HG03520 (cell line): ENCODE measurements around the gene TPST2.

Source experiments
- ATAC-seq: cut with Tn5 transposase; IDR thresholded peaks from one replicate; pipeline ENCODE4 v1.9.1; 2021; ENCODE audit warnings: mild to moderate bottlenecking, moderate library complexity; ENCODE audit not compliant: unreplicated experiment

The TPST2 gene

GRCh38 chr22:26558248-26558895 lies 31.6 kb downstream of the TPST2 start:
- ATAC-seq: no peak

DNA sequence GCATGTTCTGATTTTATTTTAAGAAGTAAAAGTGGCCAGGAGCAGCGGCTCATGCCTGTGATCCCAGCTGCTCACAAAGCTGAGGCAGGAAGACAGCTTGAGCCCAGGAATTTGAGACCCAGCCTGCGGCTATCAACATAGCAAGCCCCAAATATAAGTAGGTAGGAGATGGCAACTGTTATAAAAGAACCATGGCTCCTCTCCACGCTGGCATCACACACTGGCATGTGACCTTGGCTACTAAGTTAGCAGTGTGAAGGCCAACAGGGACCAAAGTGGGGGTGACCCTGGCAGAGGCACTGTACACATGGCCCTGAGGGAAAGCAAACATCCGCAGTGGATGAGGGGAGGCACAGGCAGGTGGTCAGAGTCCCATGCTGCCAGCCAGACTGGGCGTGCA lies 33.0 kb downstream of the TPST2 start:
- no peak for ATAC-seq

DNA sequence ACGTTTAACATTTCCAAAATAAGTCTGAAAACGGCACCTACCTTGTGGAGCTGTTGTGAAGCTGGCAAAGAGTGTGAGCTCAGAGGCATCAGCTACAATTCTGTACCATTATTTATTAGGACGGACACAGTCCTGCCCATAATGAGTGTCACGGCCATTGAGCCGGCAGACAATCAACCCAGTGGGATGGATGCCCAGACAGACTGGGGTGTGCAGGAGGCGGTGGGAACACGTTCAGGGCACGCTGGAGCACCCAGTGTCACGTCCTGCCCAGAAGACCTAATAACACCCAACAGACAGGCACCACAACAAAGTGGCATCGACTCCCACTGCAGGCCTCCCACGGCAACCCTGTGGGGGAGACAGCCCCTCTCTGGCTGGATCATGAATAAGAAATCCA lies 34.5 kb downstream of the TPST2 start:
- no peak for ATAC-seq

GRCh38 chr22:26554956-26555355 lies 35.0 kb downstream of the TPST2 start:
- no peak for ATAC-seq

- ATAC-seq: no peak
Measured at GRCh38 chr22:26553056-26553752, 36.7 kb downstream of the TPST2 start.

- ATAC-seq: no peak
Measured at GRCh38 chr22:26552466-26552865, 37.5 kb downstream of the TPST2 start.

GRCh38 chr22:26551568-26551967 lies 38.4 kb downstream of the TPST2 start:
- ATAC-seq: no peak

GRCh38 chr22:26550498-26551033 lies 39.4 kb downstream of the TPST2 start:
- no peak for ATAC-seq

DNA sequence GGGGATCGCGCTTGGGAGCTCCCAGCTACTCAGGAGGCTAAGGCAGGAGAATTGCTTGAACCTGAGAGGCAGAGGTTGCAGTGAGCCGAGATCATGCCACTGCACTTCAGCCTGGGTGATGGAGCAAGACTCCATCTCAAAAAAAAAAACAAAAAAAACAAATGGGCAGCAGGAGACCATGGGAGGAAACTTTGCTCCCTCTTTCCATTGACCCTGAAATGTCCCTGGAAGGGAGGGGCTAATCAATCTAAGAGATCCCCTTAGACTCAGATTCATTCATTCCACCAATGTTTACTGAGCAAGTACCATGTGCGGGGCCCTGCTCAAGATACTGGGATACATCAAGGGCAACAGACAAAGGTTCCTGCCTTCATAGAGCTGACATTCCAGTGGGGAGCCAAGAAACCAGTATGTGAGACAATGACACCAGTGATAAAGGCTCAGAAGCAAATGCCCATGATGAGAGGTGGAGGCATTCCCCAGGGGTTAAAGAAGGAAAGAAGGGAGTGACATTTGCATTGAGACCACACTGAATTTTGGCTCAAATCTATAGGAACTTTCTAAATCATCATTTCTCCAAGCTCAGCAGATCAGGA lies 39.9 kb downstream of the TPST2 start:
- ATAC-seq: no peak

DNA sequence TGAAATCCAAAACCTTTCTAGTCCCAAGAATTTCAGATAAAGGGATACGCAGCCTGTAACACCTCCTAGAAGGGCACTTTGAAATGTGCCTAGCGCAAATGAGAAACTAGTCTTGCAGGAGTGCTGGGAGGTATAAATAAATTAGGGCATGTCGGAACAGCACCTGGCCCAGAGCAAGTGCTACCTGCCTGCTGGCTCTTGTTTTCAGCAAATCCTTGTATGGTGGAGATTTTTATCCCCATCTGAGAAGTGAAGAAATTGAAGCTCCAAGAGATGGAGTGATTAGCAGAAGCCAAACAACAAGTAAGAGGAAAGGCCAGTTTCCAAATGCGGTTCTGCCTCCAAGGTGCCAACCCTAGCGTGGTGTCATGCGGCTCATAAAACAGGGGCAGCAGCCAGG lies 40.9 kb downstream of the TPST2 start:
- ATAC-seq: no peak

DNA sequence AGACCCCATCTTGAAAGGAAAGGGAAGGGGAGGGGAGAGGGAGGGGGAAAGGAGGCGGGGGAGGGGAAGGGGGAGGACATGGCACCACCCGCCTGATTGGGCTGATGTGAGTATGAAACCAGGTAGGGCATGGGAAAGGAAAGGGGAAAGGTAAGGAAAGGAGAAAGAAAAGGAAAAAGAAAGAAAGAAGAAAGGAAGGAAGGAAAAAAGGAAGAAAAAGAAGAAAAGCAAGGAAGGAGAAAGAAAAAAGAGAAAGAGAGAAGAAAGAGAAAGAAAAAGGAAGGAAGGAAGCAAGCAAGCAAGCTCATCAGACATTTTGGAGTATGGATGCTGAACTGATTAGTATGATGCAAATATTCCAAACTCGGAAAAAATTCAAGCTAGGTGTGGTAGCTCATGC lies 41.6 kb downstream of the TPST2 start:
- ATAC-seq: no peak

DNA sequence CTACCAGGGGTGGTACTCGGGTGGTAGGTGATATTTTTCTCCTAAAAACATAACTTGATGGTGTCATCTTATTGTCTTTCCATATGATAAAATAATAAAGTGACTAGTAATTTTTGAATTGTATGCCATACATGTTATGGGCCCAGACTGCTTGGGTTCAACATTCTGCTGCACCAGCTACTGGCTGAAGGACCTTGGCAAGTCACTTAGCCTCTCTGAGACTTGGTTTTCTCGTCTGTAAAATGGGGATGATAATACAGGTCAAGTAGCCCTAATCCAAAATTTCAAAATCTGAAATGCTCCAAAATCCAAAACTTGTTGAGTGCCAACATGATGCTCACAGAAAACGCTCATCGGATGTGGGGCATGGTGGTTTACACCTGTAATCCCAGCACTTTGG lies 42.1 kb downstream of the TPST2 start:
- ATAC-seq: no peak

DNA sequence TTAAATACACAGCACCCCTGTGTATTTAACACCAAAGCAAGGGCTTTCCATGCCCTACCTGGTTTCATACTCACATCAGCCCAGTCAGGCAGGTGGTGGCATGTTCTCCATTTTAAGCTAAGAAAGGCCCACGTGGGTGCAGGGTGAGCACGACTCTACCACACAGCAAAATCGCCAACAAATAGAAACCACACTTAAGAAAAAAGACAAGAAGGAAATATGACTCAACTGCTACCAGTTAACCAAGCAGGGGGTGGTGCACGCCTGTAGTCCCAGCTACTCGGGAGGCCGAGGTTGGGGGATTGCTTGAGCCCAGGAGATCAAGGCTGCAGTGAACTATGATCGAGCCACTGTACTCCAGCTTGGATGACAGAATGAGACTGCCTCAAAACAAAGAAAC lies 42.5 kb downstream of the TPST2 start:
- no peak for ATAC-seq

DNA sequence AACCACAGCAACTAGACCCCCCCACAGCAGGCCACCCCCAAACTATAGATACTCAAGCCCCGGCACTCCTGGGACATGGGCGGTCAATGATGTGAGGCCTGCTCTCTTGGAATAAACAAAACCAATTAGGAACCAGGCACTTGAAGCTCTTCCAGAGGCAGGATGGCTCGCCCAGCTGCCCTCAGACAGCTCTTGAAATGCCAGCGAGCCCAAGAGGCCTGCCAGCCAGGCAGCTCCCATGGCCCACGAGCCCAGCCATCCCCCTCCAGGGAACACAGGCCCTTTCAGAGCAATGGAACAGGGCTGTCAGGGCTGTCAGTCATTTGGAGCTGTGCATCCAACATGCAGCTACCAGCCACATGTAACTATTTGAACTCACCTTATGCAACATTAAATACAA lies 43.6 kb downstream of the TPST2 start:
- no peak for ATAC-seq

GRCh38 chr22:26545827-26546226 lies 44.1 kb downstream of the TPST2 start:
- no peak for ATAC-seq

DNA sequence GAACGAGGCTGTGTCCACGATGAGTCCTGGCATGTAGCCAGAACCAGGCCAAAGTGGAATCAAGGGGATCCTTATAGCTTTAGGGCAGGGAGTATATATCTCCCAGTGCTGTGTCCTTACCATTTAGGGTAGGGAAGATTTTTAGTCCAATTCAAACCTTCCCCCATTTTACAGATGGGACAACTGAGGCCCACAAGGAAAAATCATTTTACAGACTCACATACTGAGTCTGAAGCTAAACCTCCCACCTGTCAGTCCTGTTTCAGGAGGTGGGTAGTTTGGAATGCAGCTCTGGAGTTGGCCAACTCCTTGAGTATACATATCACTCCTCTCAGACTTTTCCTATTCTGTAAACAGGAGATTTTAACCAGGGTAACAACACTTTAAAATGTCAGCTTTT lies 44.5 kb downstream of the TPST2 start:
- ATAC-seq: no peak

GRCh38 chr22:26544489-26544888 lies 45.4 kb downstream of the TPST2 start:
- no peak for ATAC-seq

GRCh38 chr22:26542831-26543230 lies 47.1 kb downstream of the TPST2 start:
- no peak for ATAC-seq

- no peak for ATAC-seq
Measured at GRCh38 chr22:26541167-26541819, 48.6 kb downstream of the TPST2 start.

DNA sequence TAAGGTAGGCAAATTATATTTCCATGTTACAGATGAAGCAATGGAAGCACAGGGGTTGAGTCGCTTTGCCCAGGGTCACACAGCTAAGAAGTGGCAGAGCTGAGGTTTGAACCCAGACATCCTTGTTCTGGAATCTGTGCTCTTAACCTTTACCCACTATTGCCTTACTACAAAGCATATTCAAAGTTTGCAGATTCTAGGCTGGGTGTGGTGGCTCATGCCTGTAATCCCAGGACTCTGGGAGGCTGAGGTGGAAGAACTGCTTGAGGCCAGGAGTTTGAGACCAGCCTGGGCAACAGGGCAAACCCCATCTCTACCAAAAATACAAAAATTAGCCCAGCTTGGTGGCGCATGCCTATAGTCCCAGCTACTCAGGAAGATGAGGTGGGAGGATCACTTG lies 49.8 kb downstream of the TPST2 start:
- no peak for ATAC-seq

DNA sequence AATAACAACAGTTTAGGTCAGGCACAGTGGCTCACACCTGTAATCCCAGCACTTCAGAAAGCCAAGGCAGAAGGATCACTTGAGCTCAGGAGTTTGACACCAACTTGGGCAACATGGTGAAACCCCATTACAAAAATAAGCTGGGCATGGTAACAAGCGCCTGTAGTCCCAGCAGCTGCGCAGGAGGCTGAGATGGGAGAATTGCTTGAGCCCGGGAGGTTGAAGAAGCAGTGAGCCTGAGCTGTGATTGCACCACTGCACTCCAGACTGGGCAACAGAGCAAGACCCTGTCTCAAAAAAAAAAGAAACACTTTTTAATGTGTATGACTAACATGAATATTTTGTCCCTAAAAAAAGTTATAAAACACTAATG lies 53.2 kb downstream of the TPST2 start:
- no peak for ATAC-seq
